Loucy (cell line): ENCODE results near the gene FETUB.

Experiments
- H2AFZ ChIP-seq: fragments of 200-600 bp; sonication (generic); 2 replicates; pipeline ENCODE4 v1.6.0; 2016; ENCODE audit warnings: antibody characterized with exemption, mild to moderate bottlenecking, low read length, moderate library complexity
- H3F3A ChIP-seq: fragments of 200-600 bp; 2 replicates; pipeline ENCODE4 v1.6.0; 2016; ENCODE audit warnings: antibody characterized with exemption, low read depth, mild to moderate bottlenecking
- H3K27me3 ChIP-seq: fragments of 200-600 bp; sonication (generic); 2 replicates; pipeline ENCODE4 v1.6.1; 2014; ENCODE audit warnings: low read length, mild to moderate bottlenecking; ENCODE audit not compliant: insufficient read depth, poor library complexity, severe bottlenecking
- H3K36me3 ChIP-seq: fragments of 200-600 bp; sonication (generic); 2 replicates; pipeline ENCODE4 v1.6.1; 2016; ENCODE audit warnings: low read length; ENCODE audit not compliant: insufficient read depth
- H3K4me1 ChIP-seq: fragments of 200-600 bp; sonication (generic); 2 replicates; pipeline ENCODE4 v1.5.1; 2014; ENCODE audit warnings: low read length, mild to moderate bottlenecking; ENCODE audit not compliant: insufficient read depth, poor library complexity, severe bottlenecking
- H3K4me2 ChIP-seq: fragments of 200-600 bp; sonication (generic); 2 replicates; pipeline ENCODE4 v1.6.0; 2014; ENCODE audit warnings: antibody characterized with exemption, low read length, low read depth, mild to moderate bottlenecking; ENCODE audit not compliant: poor library complexity, severe bottlenecking
- H3K4me3 ChIP-seq: fragments of 200-600 bp; sonication (generic); 2 replicates; pipeline ENCODE4 v1.5.1; 2014; ENCODE audit warnings: low read length, mild to moderate bottlenecking, mixed read lengths; ENCODE audit not compliant: poor library complexity, severe bottlenecking
- H3K79me2 ChIP-seq: fragments of 200-600 bp; sonication (generic); 2 replicates; pipeline ENCODE4 v1.6.1; 2014; ENCODE audit warnings: low read length; ENCODE audit not compliant: insufficient read depth
- H3K9ac ChIP-seq: fragments of 200-600 bp; sonication (generic); 2 replicates; pipeline ENCODE4 v1.6.0; 2014; ENCODE audit warnings: mild to moderate bottlenecking, low read depth, low read length, moderate library complexity; ENCODE audit not compliant: poor library complexity, severe bottlenecking
- H3K9me2 ChIP-seq: fragments of 200-600 bp; sonication (generic); replicated peaks from 2 replicates; pipeline ENCODE4 v1.6.1; 2016; ENCODE audit warnings: low read depth, low read length, mixed read lengths
- H3K9me3 ChIP-seq: fragments of 200-600 bp; sonication (generic); 2 replicates; pipeline ENCODE4 v1.6.1; 2014; ENCODE audit warnings: mild to moderate bottlenecking, antibody characterized with exemption, low read length, low read depth; ENCODE audit not compliant: insufficient read depth
- H4K20me1 ChIP-seq: fragments of 200-600 bp; sonication (generic); 2 replicates; pipeline ENCODE4 v1.6.0; 2014; ENCODE audit warnings: antibody characterized with exemption, low read length, mild to moderate bottlenecking; ENCODE audit not compliant: insufficient read depth, poor library complexity, severe bottlenecking
- CTCF ChIP-seq: fragments of 200-600 bp; sonication (generic); conservative IDR thresholded peaks from 2 replicates; pipeline ENCODE4 v1.5.1; 2014; ENCODE audit warnings: mild to moderate bottlenecking, antibody characterized with exemption, low read length
- EZH2phosphoT487 ChIP-seq: fragments of 200-600 bp; IDR thresholded peaks from 2 replicates; pipeline ENCODE4 v1.6.1; 2018; ENCODE audit warnings: antibody characterized with exemption, mild to moderate bottlenecking, moderate library complexity, borderline replicate concordance

FETUB gene

GRCh38 chr3:186694288-186695032 lies 54.3 kb downstream of the FETUB start:
- Histone ChIP-seq H3K4me1 (no peaks in the 10 kb centered on the region), H3K79me2 (no peaks in the 10 kb centered on the region), H3K9me2 (no peaks in the 10 kb centered on the region), H3F3A (no peaks in the 10 kb centered on the region), H4K20me1 (no peaks in the 10 kb centered on the region), H3K27me3 (no peaks in the 10 kb centered on the region), H3K4me3 (no peak overlapping the region), H3K9ac (no peak overlapping the region), H3K4me2 (no peak overlapping the region), H3K9me3 (no peaks in the 10 kb centered on the region), H2AFZ (no peak overlapping the region), H3K36me3 (no peaks in the 10 kb centered on the region)
- TF ChIP-seq CTCF (no peak), EZH2phosphoT487 (no peak)

DNA sequence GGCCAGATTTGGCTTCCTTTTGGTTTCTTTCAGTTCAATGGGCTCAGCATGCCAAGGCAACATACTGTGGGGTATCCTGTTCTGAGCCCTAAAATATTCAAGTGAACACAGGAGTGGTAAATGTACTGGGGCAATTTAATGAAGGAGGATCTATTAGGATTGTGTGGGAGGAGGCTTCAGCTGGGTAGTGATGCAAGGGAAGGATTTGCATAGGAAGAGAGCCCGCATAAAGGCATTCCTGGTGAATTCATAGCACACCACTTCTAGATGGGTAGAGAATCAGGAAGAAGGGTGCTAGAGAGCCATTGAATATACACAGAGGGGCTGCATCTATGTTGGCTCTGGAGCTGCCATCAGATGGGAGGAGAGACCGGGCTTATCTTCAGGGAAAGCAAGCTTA lies 56.3 kb downstream of the FETUB start:
- H3F3A ChIP-seq: no peaks in the 10 kb centered on the region
- H3K27me3 ChIP-seq: no peaks in the 10 kb centered on the region
- H3K9me3 ChIP-seq: no peaks in the 10 kb centered on the region
- H3K9ac ChIP-seq: no peak overlapping the region
- TF ChIP-seq EZH2phosphoT487 (no peak), CTCF (no peak)
- H4K20me1 ChIP-seq: no peaks in the 10 kb centered on the region
- H3K9me2 ChIP-seq: no peaks in the 10 kb centered on the region
- H3K4me3 ChIP-seq: no peak overlapping the region
- H3K36me3 ChIP-seq: no peaks in the 10 kb centered on the region
- H3K4me2 ChIP-seq: no peak overlapping the region
- no peak overlapping the region for H2AFZ ChIP-seq
- H3K79me2 ChIP-seq: no peaks in the 10 kb centered on the region
- H3K4me1 ChIP-seq: no peaks in the 10 kb centered on the region

- Histone ChIP-seq H3F3A (no peaks in the 10 kb centered on the region), H4K20me1 (no peaks in the 10 kb centered on the region), H3K4me2 (no peak overlapping the region), H3K4me1 (no peaks in the 10 kb centered on the region), H3K36me3 (no peaks in the 10 kb centered on the region), H2AFZ (no peak overlapping the region), H3K9me3 (no peaks in the 10 kb centered on the region), H3K79me2 (no peaks in the 10 kb centered on the region), H3K4me3 (no peak overlapping the region), H3K9me2 (no peaks in the 10 kb centered on the region), H3K27me3 (no peaks in the 10 kb centered on the region), H3K9ac (no peak overlapping the region)
- TF ChIP-seq EZH2phosphoT487: no peak
- TF ChIP-seq CTCF: no peak
These were observed 57.3 kb downstream of the FETUB start for GRCh38 chr3:186697510-186697909.
